Mesenchymal stem cell (in vitro differentiated cells and primary cell): ENCODE results near the gene FAM43B.

ENCODE experiments used
- DNase-seq: peaks from one replicate; pipeline ENCODE4 v3.0.0-alpha.2; 2013
- H2AFZ ChIP-seq: one replicate; pipeline ENCODE4 v1.6.1; 2013; ENCODE audit warnings: low read depth, mild to moderate bottlenecking, control low read depth, inconsistent platforms, low read length, moderate library complexity
- H2AK5ac ChIP-seq: 2 replicates; pipeline ENCODE4 v1.6.1; 2013; ENCODE audit warnings: low read length, moderate library complexity, mild to moderate bottlenecking, inconsistent platforms; ENCODE audit not compliant: severe bottlenecking
- H2BK120ac ChIP-seq: one replicate; pipeline ENCODE4 v1.6.1; 2013; ENCODE audit warnings: low read depth, mild to moderate bottlenecking, inconsistent platforms, low read length, moderate library complexity
- H2BK12ac ChIP-seq, 2 experiments: one replicate each; pipeline ENCODE4 v1.6.1; 2013; ENCODE audit warnings: inconsistent platforms in 2 of 2, low read length in 2 of 2, mild to moderate bottlenecking in 2 of 2, moderate library complexity in 2 of 2, control low read depth in 1 of 2
- H2BK15ac ChIP-seq: one replicate; pipeline ENCODE4 v1.6.1; 2013; ENCODE audit warnings: mild to moderate bottlenecking, low read depth, inconsistent platforms; ENCODE audit not compliant: poor library complexity, severe bottlenecking
- H2BK5ac ChIP-seq: 2 replicates; pipeline ENCODE4 v1.6.1; 2013; ENCODE audit warnings: low read depth, mild to moderate bottlenecking, low read length, control low read depth, inconsistent platforms; ENCODE audit not compliant: poor library complexity, severe bottlenecking
- H3K14ac ChIP-seq, 2 experiments: one replicate each; pipeline ENCODE4 v1.6.1; 2013; ENCODE audit warnings: inconsistent platforms in 2 of 2, low read length in 2 of 2, control low read depth in 1 of 2, mild to moderate bottlenecking in 1 of 2, moderate library complexity in 1 of 2
- H3K18ac ChIP-seq, 2 experiments: one replicate each; pipeline ENCODE4 v1.6.1; 2013; ENCODE audit warnings: inconsistent platforms in 2 of 2, low read length in 2 of 2, control low read depth in 1 of 2, low read depth in 1 of 2, mild to moderate bottlenecking in 1 of 2
- H3K23ac ChIP-seq, 2 experiments: one replicate each; pipeline ENCODE4 v1.6.1; 2013; ENCODE audit warnings: inconsistent platforms in 2 of 2, low read length in 2 of 2, mild to moderate bottlenecking in 2 of 2, moderate library complexity in 2 of 2, control low read depth in 1 of 2
- H3K27ac ChIP-seq: 2 replicates; pipeline ENCODE4 v1.5.1; 2013; ENCODE audit warnings: mild to moderate bottlenecking, moderate library complexity, low read length, control low read depth, inconsistent platforms; ENCODE audit not compliant: poor library complexity, severe bottlenecking
- H3K27me3 ChIP-seq, 2 experiments: 2 replicates each; pipeline versions ENCODE4 v1.6.1 to v1.7.0; 2013; ENCODE audit warnings: low read length in 2 of 2, mild to moderate bottlenecking in 2 of 2, moderate library complexity in 2 of 2, control low read depth in 1 of 2, inconsistent platforms in 1 of 2; ENCODE audit not compliant: control insufficient read depth in 1 of 2, insufficient read depth in 1 of 2
- H3K36me3 ChIP-seq, 2 experiments: 2 replicates each; pipeline versions ENCODE4 v1.6.1 to v1.7.0; 2013; ENCODE audit warnings: low read length in 2 of 2, control low read depth in 1 of 2, inconsistent platforms in 1 of 2, low read depth in 1 of 2, mild to moderate bottlenecking in 1 of 2; ENCODE audit not compliant: insufficient read depth in 2 of 2, control insufficient read depth in 1 of 2
- H3K4ac ChIP-seq, 2 experiments: one replicate each; pipeline ENCODE4 v1.6.1; 2013; ENCODE audit warnings: inconsistent platforms in 2 of 2, low read length in 2 of 2, mild to moderate bottlenecking in 2 of 2, moderate library complexity in 2 of 2, control low read depth in 1 of 2, low read depth in 1 of 2
- H3K4me1 ChIP-seq: 2 replicates; pipeline ENCODE4 v1.6.1; 2013; ENCODE audit warnings: low read depth, low read length, control low read depth; ENCODE audit not compliant: control insufficient read depth, insufficient read depth
- H3K4me2 ChIP-seq: 2 replicates; pipeline ENCODE4 v1.6.1; 2013; ENCODE audit warnings: low read length, mild to moderate bottlenecking, inconsistent platforms; ENCODE audit not compliant: poor library complexity, severe bottlenecking
- H3K4me3 ChIP-seq, 2 experiments: 2 replicates each; pipeline versions ENCODE4 v1.5.1 to v1.7.0; 2013; ENCODE audit warnings: low read length in 2 of 2, mild to moderate bottlenecking in 2 of 2, control low read depth in 1 of 2, low read depth in 1 of 2; ENCODE audit not compliant: insufficient read depth in 1 of 2
- H3K79me1 ChIP-seq: replicated peaks from 2 replicates; pipeline ENCODE4 v1.6.1; 2013; ENCODE audit warnings: mild to moderate bottlenecking, control low read depth, low read length, inconsistent platforms; ENCODE audit not compliant: poor library complexity, severe bottlenecking
- H3K9ac ChIP-seq: 2 replicates; pipeline ENCODE4 v1.7.0; 2013; ENCODE audit warnings: mild to moderate bottlenecking, low read length, moderate library complexity
- H3K9me3 ChIP-seq: 2 replicates; pipeline ENCODE4 v1.7.0; 2013; ENCODE audit warnings: mild to moderate bottlenecking, low read length; ENCODE audit not compliant: control insufficient read depth
- H4K8ac ChIP-seq: one replicate; pipeline ENCODE4 v1.6.1; 2013; ENCODE audit warnings: inconsistent platforms, mild to moderate bottlenecking, low read length, moderate library complexity
- H4K91ac ChIP-seq: one replicate; pipeline ENCODE4 v1.6.1; 2013; ENCODE audit warnings: mild to moderate bottlenecking, low read length, inconsistent platforms
- WGBS: methylation state at CpG from one replicate; pipeline ENCODE4 v1.1.7; 2013; ENCODE audit warnings: mixed read lengths; 5-methylcytosine and 5-hydroxymethylcytosine counted together

Gene FAM43B

GRCh38 chr1:20551161-20551560, 1.2 kb upstream of the FAM43B start:
- H2BK5ac ChIP-seq: peak overlapping the region; percentile 24

DNA sequence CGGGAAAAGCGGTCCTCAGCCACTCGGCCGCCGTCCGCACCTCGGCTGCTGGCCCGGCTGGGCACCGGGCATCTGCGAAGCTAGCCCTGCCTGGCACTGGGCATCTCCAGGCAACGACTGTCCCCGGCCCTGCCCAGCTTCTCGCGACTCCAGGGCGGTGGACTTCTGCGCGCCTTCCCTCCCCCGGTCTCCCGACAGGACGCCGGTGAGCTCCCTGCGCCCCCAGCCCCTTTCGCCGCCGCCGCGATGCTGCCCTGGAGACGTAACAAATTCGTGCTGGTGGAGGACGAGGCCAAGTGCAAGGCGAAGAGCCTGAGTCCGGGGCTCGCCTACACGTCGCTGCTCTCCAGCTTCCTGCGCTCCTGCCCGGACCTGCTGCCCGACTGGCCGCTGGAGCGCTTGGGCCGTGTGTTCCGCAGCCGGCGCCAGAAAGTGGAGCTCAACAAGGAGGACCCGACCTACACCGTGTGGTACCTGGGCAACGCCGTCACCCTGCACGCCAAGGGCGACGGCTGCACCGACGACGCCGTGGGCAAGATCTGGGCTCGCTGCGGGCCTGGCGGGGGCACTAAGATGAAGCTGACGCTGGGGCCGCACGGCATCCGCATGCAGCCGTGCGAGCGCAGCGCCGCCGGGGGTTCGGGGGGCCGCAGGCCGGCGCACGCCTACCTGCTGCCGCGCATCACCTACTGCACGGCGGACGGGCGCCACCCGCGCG, 514 bp downstream of the FAM43B start:
- H3K36me3 ChIP-seq: no peaks in the 10 kb centered on the region
- H3K4me3 ChIP-seq: peak overlapping the region; percentile 45 to 67
- no peak overlapping the region for H2BK120ac ChIP-seq
- H3K9ac ChIP-seq: peak overlapping the region; percentile 80
- no peak overlapping the region for H2BK12ac ChIP-seq
- H3K23ac ChIP-seq: peak overlapping the region in 1 of 2 experiments; percentile 54
- H3K9me3 ChIP-seq: no peaks in the 10 kb centered on the region
- no peak overlapping the region for H3K18ac ChIP-seq
- no peak overlapping the region for H2AFZ ChIP-seq
- H4K8ac ChIP-seq: no peak overlapping the region
- 3% methylated on average over 55 of the region's 82 CpGs for WGBS
- no peak overlapping the region for H3K14ac ChIP-seq
- no peak overlapping the region for H2AK5ac ChIP-seq
- peaks cover 24% of the 10 kb centered on the region for H3K4me1 ChIP-seq
- peak; percentile 42 for DNase-seq
- no peak overlapping the region for H3K4ac ChIP-seq
- no peaks in the 10 kb centered on the region for H3K79me1 ChIP-seq
- no peak overlapping the region for H3K27ac ChIP-seq
- H3K4me2 ChIP-seq: peak overlapping the region; percentile 66
- H4K91ac ChIP-seq: no peak overlapping the region
- H2BK15ac ChIP-seq: no peak overlapping the region
- H2BK5ac ChIP-seq: no peak overlapping the region
- peaks cover 57 to 69% of the 10 kb centered on the region in 2 experiments for H3K27me3 ChIP-seq

More at GRCh38 chr1:20551161-20551560, 1.2 kb upstream of the FAM43B start:
- no peak overlapping the region for H2BK15ac ChIP-seq
- no peak overlapping the region for H3K4me2 ChIP-seq
- H3K18ac ChIP-seq: no peak overlapping the region
- peaks cover 24% of the 10 kb centered on the region for H3K4me1 ChIP-seq
- H3K4ac ChIP-seq: no peak overlapping the region
- H3K27ac ChIP-seq: no peak overlapping the region
- H3K23ac ChIP-seq: no peak overlapping the region
- H2BK12ac ChIP-seq: peak overlapping the region in 1 of 2 experiments; percentile 18
- H3K36me3 ChIP-seq: no peaks in the 10 kb centered on the region
- H4K8ac ChIP-seq: no peak overlapping the region
- no peaks in the 10 kb centered on the region for H3K79me1 ChIP-seq
- no peak overlapping the region for H3K9ac ChIP-seq
- H3K4me3 ChIP-seq: no peak overlapping the region
- no peak overlapping the region for H2AFZ ChIP-seq
- no peak overlapping the region for H3K14ac ChIP-seq
- H2BK120ac ChIP-seq: no peak overlapping the region
- DNase-seq: no peak
- no peak overlapping the region for H4K91ac ChIP-seq
- H2AK5ac ChIP-seq: peak overlapping the region; percentile 49
- peaks cover 59 to 62% of the 10 kb centered on the region in 2 experiments for H3K27me3 ChIP-seq
- H3K9me3 ChIP-seq: no peaks in the 10 kb centered on the region
- WGBS: 74% methylated on average over 2 of the region's 3 CpGs

DNA sequence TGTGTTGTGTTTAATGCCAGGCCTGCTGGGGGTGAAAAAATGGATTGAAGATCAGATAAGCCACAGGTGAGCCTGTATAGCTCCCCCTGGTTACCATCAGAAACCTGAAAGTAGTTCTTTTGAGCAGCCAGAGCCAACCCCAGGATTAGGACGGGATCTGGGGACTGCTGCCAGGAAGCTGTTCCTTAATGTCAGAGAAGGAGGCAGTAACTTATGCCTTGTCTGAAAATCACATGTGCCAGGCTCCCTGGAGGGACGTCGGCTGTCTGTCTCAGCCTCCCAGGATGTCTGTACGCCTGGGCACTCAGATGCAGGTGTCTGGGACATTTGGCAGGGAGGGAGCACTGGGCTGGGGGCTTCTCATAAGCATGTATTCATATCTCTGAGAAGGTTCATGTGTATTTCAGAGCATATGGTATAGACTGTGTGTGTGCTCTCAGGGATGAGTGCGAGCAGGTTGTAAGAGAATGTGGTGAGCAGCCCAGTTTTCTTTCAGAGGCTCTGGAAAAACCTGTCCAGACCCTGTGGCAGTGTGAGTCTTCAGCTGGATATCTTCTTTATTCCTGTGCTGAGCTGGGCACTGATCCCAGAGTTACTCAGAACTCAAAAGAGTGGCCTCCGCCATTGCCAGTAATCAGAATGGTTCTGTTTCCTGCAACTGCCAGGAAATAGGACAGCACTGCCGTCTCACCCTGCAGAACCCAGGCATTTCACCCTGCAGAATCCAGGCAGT, 2.8 kb downstream of the FAM43B start:
- no peak overlapping the region for H3K9ac ChIP-seq
- no peak overlapping the region for H3K27ac ChIP-seq
- H3K4me3 ChIP-seq: no peak overlapping the region
- DNase-seq: no peak
- no peak overlapping the region for H3K4ac ChIP-seq
- no peak overlapping the region for H4K8ac ChIP-seq
- no peak overlapping the region for H2AFZ ChIP-seq
- no peak overlapping the region for H3K23ac ChIP-seq
- no peaks in the 10 kb centered on the region for H3K9me3 ChIP-seq
- WGBS: 70% methylated on average over 7 of the region's 7 CpGs
- H3K79me1 ChIP-seq: no peaks in the 10 kb centered on the region
- H3K27me3 ChIP-seq: peaks cover 42 to 63% of the 10 kb centered on the region in 2 experiments
- H3K4me1 ChIP-seq: peaks cover 24% of the 10 kb centered on the region
- no peak overlapping the region for H3K18ac ChIP-seq
- H4K91ac ChIP-seq: no peak overlapping the region
- H2BK12ac ChIP-seq: no peak overlapping the region
- no peaks in the 10 kb centered on the region for H3K36me3 ChIP-seq
- no peak overlapping the region for H2BK120ac ChIP-seq
- H2BK15ac ChIP-seq: no peak overlapping the region
- H3K4me2 ChIP-seq: no peak overlapping the region
- H2BK5ac ChIP-seq: no peak overlapping the region
- H3K14ac ChIP-seq: no peak overlapping the region
- no peak overlapping the region for H2AK5ac ChIP-seq

- Histone ChIP-seq H3K4me1 (peaks cover 24% of the 10 kb centered on the region), H4K91ac (no peak overlapping the region), H4K8ac (no peak overlapping the region), H3K4me3 (no peak overlapping the region), H2AK5ac (no peak overlapping the region), H2BK15ac (no peak overlapping the region), H3K23ac (no peak overlapping the region), H2BK5ac (no peak overlapping the region), H2AFZ (no peak overlapping the region), H3K14ac (no peak overlapping the region), H3K79me1 (no peaks in the 10 kb centered on the region), H3K18ac (no peak overlapping the region), H3K27me3 (peaks cover 46 to 69% of the 10 kb centered on the region in 2 experiments), H3K4ac (no peak overlapping the region), H2BK120ac (no peak overlapping the region), H3K27ac (no peak overlapping the region), H3K36me3 (no peaks in the 10 kb centered on the region), H3K9ac (no peak overlapping the region), H3K9me3 (no peaks in the 10 kb centered on the region), H3K4me2 (no peak overlapping the region), H2BK12ac (no peak overlapping the region)
- 64% methylated on average over 3 of the region's 4 CpGs for WGBS
- no peak for DNase-seq
Measured at GRCh38 chr1:20555758-20556120, 3.4 kb downstream of the FAM43B start.
